Measurements from ENCODE around the gene UVRAG. TPM values are rescaled to one million over a fixed set of nuclear protein-coding genes. Genes with fewer than 3 reads are reported as not detected.

The UVRAG gene
- total and polyA plus RNA-seq, 5 donors from 2014 or later, result 13.7 to 37.2 (median 16.6) TPM

DNA sequence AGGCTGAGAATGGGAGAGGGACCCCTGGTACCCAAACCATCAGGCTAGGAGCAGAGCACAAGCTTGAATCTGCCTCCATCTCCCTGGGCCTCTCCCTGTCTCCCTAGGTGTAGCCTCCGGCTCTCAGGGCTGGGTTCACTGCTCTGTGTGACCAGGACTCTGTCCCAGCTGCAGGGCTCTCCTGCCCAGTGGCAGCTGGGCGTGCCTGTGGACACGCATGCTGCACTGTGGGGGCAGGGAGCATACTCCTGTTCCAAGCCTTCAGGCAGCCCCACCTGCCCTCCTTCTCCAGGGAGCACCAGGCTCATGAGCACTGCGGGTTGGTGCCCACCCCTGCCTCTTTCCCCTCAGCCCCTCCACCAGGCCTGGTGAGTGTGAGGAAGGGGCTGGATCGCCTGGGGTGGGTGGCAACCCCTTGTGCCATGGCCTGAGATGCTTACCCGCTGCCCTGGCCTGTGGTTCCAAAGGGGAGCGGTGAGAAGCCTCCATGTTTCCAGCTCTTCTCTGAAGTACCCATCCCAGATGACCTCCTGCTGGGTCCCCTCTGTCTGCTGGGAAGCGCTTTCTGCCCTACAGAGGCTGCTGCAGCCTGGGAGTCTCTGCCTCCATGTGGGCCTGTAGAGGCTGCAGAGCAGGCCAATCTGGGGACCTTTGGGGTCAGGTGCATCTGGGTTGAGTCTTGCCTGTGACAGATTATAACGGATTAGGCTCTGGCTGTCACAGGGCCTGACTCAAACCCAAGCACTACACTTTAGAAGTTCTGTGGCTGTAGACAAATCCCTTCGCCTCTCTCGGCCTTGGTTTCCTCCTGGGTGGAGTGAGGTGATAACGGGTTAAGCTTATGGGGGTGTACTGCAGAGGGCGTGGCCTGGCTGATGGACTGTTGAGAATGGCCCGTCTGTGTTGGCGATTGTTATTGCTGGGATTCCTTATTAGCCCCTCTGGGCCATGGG lies 347.6 kb downstream of the UVRAG start:
- no peaks in the 10 kb centered on the region for H3K36me3 Mint-ChIP-seq

DNA sequence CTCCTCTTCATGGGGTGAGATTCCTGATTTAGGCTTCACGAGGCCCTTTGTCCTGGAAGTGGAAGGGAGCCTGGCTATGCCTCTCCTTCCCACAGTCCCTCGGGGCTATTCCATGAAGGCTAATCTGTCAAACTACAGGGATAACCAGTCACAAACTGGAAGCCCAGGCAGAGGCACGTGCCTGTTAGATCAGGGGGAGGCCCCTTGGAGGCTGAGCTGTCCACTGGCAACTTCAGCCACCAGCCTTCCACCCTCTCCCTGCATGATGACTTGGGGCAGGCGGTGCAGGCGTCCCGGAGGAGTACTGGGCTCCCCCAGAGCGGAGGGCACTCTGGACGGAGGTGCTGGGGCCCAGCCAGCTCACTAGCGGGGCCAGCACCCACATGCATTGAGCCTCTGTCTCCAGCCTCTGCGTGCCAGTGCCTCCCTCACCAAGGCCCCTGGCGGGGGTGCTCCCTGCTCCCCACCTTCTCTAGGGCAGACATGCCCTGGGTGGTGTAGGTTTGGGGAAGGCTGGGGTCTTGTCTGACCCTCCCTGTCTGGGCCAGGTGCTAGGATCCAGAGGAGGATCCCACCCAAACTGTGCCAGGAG lies 348.4 kb downstream of the UVRAG start:
- no peak overlapping the region for H3K27ac ChIP-seq (ENCODE audit: insufficient read depth, low read length, poor library complexity, severe bottlenecking)
- H3K9me3 ChIP-seq (ENCODE audit: control insufficient read depth in 2 of 2, low read length in 2 of 2), result no peaks in the 10 kb centered on the region
- no peaks in the 10 kb centered on the region for H3K9me3 Mint-ChIP-seq
- no peak for DNase-seq
- no peaks in the 10 kb centered on the region for H3K36me3 ChIP-seq (ENCODE audit: control insufficient read depth, insufficient read depth, low read length)
- H3K27me3 Mint-ChIP-seq, result no peaks in the 10 kb centered on the region
- no peak for ATAC-seq (ENCODE audit: low read depth in 2 of 2)
- no peak overlapping the region for H3K27ac Mint-ChIP-seq
- H3K4me1 Mint-ChIP-seq, result no peaks in the 10 kb centered on the region
- H3K27me3 ChIP-seq (ENCODE audit: control insufficient read depth, insufficient read depth, low read length), result no peaks in the 10 kb centered on the region
- no peaks in the 10 kb centered on the region for H3K36me3 Mint-ChIP-seq
- no peak overlapping the region for H3K4me3 ChIP-seq (ENCODE audit: low read depth, low read length)
- H3K4me1 ChIP-seq (ENCODE audit: control insufficient read depth, insufficient read depth, low read length, poor library complexity, severe bottlenecking), result no peaks in the 10 kb centered on the region
- H3K4me3 Mint-ChIP-seq, result peak overlapping the region in 1 of 4 donors; percentile 69

More for the DNA sequence above, 347.6 kb downstream of the UVRAG start:
- H3K4me3 ChIP-seq (ENCODE audit: low read depth, low read length), result no peak overlapping the region
- no peaks in the 10 kb centered on the region for H3K9me3 ChIP-seq (ENCODE audit: control insufficient read depth in 2 of 2, low read length in 2 of 2)
- DNase-seq (no peak), ATAC-seq (ENCODE audit: low read depth in 2 of 2) (no peak)
- no peaks in the 10 kb centered on the region for H3K4me1 ChIP-seq (ENCODE audit: control insufficient read depth, insufficient read depth, low read length, poor library complexity, severe bottlenecking)
- no peak overlapping the region for H3K27ac ChIP-seq (ENCODE audit: insufficient read depth, low read length, poor library complexity, severe bottlenecking)
- Mint-ChIP-seq H3K9me3 (no peaks in the 10 kb centered on the region), H3K27ac (no peak overlapping the region), H3K27me3 (no peaks in the 10 kb centered on the region), H3K4me1 (no peaks in the 10 kb centered on the region), H3K4me3 (no peak overlapping the region)
- H3K27me3 ChIP-seq (ENCODE audit: control insufficient read depth, insufficient read depth, low read length), result no peaks in the 10 kb centered on the region
- no peaks in the 10 kb centered on the region for H3K36me3 ChIP-seq (ENCODE audit: control insufficient read depth, insufficient read depth, low read length)

DNA sequence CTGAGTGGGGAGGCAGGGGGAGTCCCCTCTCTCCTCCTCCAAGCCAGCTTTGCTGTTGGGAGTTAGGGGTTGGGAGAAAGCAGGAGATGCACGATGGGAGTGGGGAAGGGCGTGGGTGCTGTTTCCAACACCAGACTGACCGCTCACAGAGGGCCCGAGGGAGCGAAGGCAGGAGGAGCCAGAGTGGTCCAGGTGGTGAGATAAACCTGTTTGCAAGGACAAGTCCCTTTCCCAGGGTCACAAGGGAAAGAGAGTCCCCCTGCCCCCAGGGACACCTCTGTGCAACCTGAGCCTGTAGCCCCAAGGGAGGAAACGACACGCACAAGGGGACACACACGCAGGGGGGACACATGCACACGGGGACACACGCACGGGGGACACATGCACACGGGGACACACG lies 349.1 kb downstream of the UVRAG start:
- Histone ChIP-seq H3K4me1 (ENCODE audit: control insufficient read depth, insufficient read depth, low read length, poor library complexity, severe bottlenecking) (no peaks in the 10 kb centered on the region), H3K9me3 (ENCODE audit: control insufficient read depth in 2 of 2, low read length in 2 of 2) (no peaks in the 10 kb centered on the region), H3K36me3 (ENCODE audit: control insufficient read depth, insufficient read depth, low read length) (no peaks in the 10 kb centered on the region), H3K4me3 (ENCODE audit: low read depth, low read length) (no peak overlapping the region), H3K27ac (ENCODE audit: insufficient read depth, low read length, poor library complexity, severe bottlenecking) (no peak overlapping the region), H3K27me3 (ENCODE audit: control insufficient read depth, insufficient read depth, low read length) (no peaks in the 10 kb centered on the region)
- Mint-ChIP-seq H3K4me3 (peak overlapping the region in 1 of 4 donors; percentile 43), H3K4me1 (no peaks in the 10 kb centered on the region), H3K27ac (no peak overlapping the region), H3K9me3 (no peaks in the 10 kb centered on the region), H3K36me3 (no peaks in the 10 kb centered on the region), H3K27me3 (no peaks in the 10 kb centered on the region)
- no peak for DNase-seq
- no peak for ATAC-seq (ENCODE audit: low read depth in 2 of 2)

GRCh38 chr11:76164861-76165751 lies 350.1 kb downstream of the UVRAG start:
- no peaks in the 10 kb centered on the region for H3K27me3 Mint-ChIP-seq

GRCh38 chr11:76166314-76166713 lies 351.3 kb downstream of the UVRAG start:
- Mint-ChIP-seq H3K27me3 (no peaks in the 10 kb centered on the region), H3K27ac (no peak overlapping the region), H3K9me3 (no peaks in the 10 kb centered on the region), H3K4me3 (no peak overlapping the region), H3K36me3 (no peaks in the 10 kb centered on the region), H3K4me1 (no peaks in the 10 kb centered on the region)
- Histone ChIP-seq H3K36me3 (ENCODE audit: control insufficient read depth, insufficient read depth, low read length) (no peaks in the 10 kb centered on the region), H3K4me3 (ENCODE audit: low read depth, low read length) (no peak overlapping the region), H3K27me3 (ENCODE audit: control insufficient read depth, insufficient read depth, low read length) (no peaks in the 10 kb centered on the region), H3K4me1 (ENCODE audit: control insufficient read depth, insufficient read depth, low read length, poor library complexity, severe bottlenecking) (no peaks in the 10 kb centered on the region), H3K27ac (ENCODE audit: insufficient read depth, low read length, poor library complexity, severe bottlenecking) (no peak overlapping the region), H3K9me3 (ENCODE audit: control insufficient read depth in 2 of 2, low read length in 2 of 2) (no peaks in the 10 kb centered on the region)
- ATAC-seq (ENCODE audit: low read depth in 2 of 2) (no peak), DNase-seq (peak in 1 of 3 donors; percentile 14)

More at GRCh38 chr11:76164861-76165751, 350.1 kb downstream of the UVRAG start:
- DNase-seq, result no peak
- Histone ChIP-seq H3K27ac (ENCODE audit: insufficient read depth, low read length, poor library complexity, severe bottlenecking) (no peak overlapping the region), H3K27me3 (ENCODE audit: control insufficient read depth, insufficient read depth, low read length) (no peaks in the 10 kb centered on the region), H3K9me3 (ENCODE audit: control insufficient read depth in 2 of 2, low read length in 2 of 2) (no peaks in the 10 kb centered on the region), H3K4me3 (ENCODE audit: low read depth, low read length) (no peak overlapping the region), H3K4me1 (ENCODE audit: control insufficient read depth, insufficient read depth, low read length, poor library complexity, severe bottlenecking) (no peaks in the 10 kb centered on the region), H3K36me3 (ENCODE audit: control insufficient read depth, insufficient read depth, low read length) (no peaks in the 10 kb centered on the region)
- no peaks in the 10 kb centered on the region for H3K36me3 Mint-ChIP-seq
- no peaks in the 10 kb centered on the region for H3K4me1 Mint-ChIP-seq
- H3K9me3 Mint-ChIP-seq, result no peaks in the 10 kb centered on the region
- H3K4me3 Mint-ChIP-seq, result no peak overlapping the region
- H3K27ac Mint-ChIP-seq, result no peak overlapping the region
- no peak for ATAC-seq (ENCODE audit: low read depth in 2 of 2)

GRCh38 chr11:76167590-76167989 lies 352.6 kb downstream of the UVRAG start:
- no peak for ATAC-seq (ENCODE audit: low read depth in 2 of 2)
- no peaks in the 10 kb centered on the region for H3K36me3 ChIP-seq (ENCODE audit: control insufficient read depth, insufficient read depth, low read length)
- H3K27me3 Mint-ChIP-seq, result no peaks in the 10 kb centered on the region
- H3K4me3 Mint-ChIP-seq, result no peak overlapping the region
- DNase-seq, result no peak
- H3K36me3 Mint-ChIP-seq, result no peaks in the 10 kb centered on the region
- no peak overlapping the region for H3K4me3 ChIP-seq (ENCODE audit: low read depth, low read length)
- H3K4me1 ChIP-seq (ENCODE audit: control insufficient read depth, insufficient read depth, low read length, poor library complexity, severe bottlenecking), result no peaks in the 10 kb centered on the region
- no peaks in the 10 kb centered on the region for H3K27me3 ChIP-seq (ENCODE audit: control insufficient read depth, insufficient read depth, low read length)
- H3K9me3 ChIP-seq (ENCODE audit: control insufficient read depth in 2 of 2, low read length in 2 of 2), result no peaks in the 10 kb centered on the region
- H3K9me3 Mint-ChIP-seq, result no peaks in the 10 kb centered on the region
- no peaks in the 10 kb centered on the region for H3K4me1 Mint-ChIP-seq
- H3K27ac ChIP-seq (ENCODE audit: insufficient read depth, low read length, poor library complexity, severe bottlenecking), result no peak overlapping the region
- peak overlapping the region in 1 of 3 donors; percentile 20 for H3K27ac Mint-ChIP-seq

GRCh38 chr11:76169473-76169896 lies 354.5 kb downstream of the UVRAG start:
- Histone ChIP-seq H3K4me3 (ENCODE audit: low read depth, low read length) (no peak overlapping the region), H3K27ac (ENCODE audit: insufficient read depth, low read length, poor library complexity, severe bottlenecking) (no peak overlapping the region), H3K36me3 (ENCODE audit: control insufficient read depth, insufficient read depth, low read length) (no peaks in the 10 kb centered on the region), H3K27me3 (ENCODE audit: control insufficient read depth, insufficient read depth, low read length) (no peaks in the 10 kb centered on the region), H3K9me3 (ENCODE audit: control insufficient read depth in 2 of 2, low read length in 2 of 2) (no peaks in the 10 kb centered on the region), H3K4me1 (ENCODE audit: control insufficient read depth, insufficient read depth, low read length, poor library complexity, severe bottlenecking) (no peaks in the 10 kb centered on the region)
- no peak overlapping the region for H3K27ac Mint-ChIP-seq
- H3K4me3 Mint-ChIP-seq, result no peak overlapping the region
- H3K27me3 Mint-ChIP-seq, result no peaks in the 10 kb centered on the region
- H3K9me3 Mint-ChIP-seq, result no peaks in the 10 kb centered on the region
- no peaks in the 10 kb centered on the region for H3K36me3 Mint-ChIP-seq
- ATAC-seq (ENCODE audit: low read depth in 2 of 2), result no peak
- no peaks in the 10 kb centered on the region for H3K4me1 Mint-ChIP-seq
- no peak for DNase-seq

Measured in CD4-positive, CD25-positive, alpha-beta regulatory T cell (primary cell).